ENCODE data around the gene RB1.

Gene RB1

DNA sequence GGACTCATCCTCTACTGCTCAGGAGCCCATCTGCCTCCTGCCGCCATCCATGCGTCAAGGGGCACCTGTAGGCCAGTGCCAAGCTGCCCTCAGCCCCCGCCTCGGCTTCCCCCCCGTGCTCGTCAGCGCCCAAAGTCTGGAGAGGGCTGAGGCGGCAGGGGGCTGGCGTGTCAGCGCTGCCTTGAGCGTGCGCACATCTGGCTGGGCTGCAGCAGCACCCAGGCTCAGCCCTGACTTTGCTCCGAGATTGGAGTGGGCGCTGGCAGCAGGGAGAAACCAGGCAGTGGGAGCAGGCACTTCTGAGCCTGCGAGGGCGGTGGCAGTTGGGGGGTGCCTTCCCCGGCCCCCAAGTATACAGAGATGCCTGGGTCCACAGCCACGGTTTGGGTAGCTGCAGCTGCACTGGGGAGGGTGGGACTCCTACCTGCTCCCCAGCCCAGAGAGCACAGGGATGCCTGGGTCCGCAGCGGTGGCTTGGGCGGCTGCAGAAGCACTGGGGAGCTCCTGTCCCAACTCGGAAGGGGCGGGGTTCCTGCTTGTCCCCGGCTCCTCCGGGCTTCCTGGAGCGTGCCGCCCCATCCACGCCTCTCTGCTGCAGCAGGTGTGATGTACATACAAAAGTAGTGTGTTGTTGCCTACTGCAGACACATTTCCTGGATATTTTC, 154.2 kb downstream of the RB1 start:
- DNase-seq = no peak

DNA sequence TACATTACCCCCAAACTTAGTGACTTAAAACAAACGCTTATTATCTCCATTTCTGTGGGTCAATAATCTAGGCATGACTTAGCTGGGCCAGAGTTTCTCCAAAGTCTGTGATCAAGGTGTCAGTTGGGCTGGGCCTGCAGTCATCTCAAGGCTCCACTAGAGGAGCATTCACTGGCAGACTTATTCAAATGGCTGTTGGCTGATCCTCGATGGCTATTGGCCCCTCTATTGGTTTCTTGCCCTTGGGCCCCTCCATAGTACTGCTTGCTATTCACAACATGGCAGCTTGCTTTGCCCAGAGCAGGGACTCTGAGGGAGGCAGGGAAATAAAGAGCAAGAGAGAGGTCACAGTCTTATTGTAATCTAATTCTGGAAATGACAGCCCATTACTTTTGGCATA, 171.7 kb downstream of the RB1 start:
- DNase-seq = no peak

DNA sequence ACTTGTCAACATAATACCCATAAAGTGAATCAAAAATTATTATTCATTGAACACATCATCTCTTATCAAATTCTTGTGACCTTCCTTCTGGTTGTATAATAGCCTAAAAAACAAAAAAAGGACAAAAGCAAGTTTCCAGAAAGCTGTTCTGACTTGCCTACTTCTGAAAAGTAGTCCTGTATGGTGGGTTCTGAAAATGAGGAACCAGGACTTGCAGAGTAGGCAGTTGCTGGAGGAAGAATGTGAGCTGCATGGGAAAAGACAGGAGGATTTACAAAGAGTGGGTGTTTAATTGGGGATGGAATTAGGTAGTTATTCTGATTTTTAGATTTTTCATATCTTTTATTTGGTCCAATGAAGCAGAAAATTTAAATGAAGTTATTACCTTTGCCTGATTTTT, 172.7 kb downstream of the RB1 start:
- DNase-seq = no peak

DNA sequence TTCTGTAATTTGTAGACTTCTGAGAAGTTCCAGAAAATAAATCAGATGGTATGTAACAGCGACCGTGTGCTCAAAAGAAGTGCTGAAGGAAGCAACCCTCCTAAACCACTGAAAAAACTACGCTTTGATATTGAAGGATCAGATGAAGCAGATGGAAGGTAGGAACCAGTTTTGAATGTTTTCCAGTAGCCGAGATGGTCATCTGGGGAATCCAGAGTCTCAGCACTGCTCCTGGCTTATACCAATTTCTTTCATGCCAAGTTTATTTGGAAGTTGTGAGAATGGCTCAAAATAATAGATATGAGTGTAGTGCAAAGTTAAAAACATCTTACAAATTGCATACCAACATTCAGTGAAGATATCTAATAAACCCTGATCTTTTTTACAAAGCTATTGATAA, 173.1 kb downstream of the RB1 start:
- no peak for DNase-seq

DNA sequence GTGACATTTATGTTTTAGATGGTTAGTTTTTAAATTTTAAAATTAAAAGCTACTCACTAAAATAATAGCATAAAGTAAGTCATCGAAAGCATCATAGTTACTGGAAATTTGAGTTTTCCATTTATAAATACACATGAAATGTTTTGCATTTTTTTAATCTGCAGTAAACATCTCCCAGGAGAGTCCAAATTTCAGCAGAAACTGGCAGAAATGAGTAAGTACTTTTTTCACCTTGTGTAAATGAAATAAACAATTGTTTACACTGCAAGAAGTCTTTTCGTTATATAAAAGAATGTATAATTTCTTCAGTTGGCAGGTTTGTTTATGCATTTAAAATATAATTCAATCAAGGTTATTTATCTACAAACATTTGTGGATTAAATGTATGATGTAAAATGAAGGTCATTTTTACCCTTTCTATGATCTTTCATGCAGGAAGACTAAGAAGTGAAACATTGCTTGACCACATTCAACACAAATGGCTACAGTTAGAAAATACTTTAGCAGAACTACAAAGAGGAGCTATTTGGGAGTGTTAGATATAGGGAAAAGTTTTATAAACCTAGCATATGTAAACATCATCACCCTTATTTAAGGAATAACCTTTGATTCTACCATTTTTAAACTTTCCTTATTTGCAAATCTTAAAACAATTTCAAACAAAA, 173.8 kb downstream of the RB1 start:
- no peak for DNase-seq

DNA sequence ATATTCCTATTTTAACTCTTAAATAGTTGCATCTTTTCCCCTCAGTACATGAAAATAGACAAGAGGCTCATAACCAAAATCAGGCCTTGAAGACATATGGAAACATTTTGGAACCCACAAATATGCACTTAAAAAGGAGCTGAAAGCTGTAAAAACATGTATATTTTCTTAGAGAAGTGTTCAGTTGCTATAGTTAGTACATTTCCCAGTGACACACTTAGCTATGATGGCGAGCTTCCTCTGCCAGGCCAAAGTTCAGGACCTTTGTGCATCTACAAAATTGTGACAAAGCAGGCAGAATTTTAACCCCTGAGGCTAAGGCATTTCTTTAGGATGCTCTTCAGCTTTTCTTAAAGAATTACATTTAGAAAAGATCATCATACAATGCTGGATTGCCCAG, 174.8 kb downstream of the RB1 start:
- no peak for DNase-seq

DNA sequence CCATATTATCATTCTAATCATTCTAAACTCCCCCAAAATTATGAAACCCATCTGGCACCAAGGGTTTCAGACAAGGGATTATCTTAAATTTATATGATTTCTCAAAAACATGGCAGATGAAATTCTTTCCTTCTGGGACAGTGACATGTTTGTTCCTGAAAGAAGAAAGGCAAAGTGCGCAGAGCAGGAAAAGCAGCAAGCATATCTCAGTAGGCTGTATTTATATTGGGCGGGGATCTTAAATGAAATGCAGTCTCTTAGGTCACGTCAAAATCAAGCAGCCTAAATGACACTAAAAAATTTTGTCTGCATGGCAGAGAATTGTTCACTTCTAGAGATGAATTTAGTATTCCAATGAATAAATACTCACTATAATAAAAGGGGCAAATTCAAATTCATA, 180.0 kb downstream of the RB1 start:
- no peak for DNase-seq

DNA sequence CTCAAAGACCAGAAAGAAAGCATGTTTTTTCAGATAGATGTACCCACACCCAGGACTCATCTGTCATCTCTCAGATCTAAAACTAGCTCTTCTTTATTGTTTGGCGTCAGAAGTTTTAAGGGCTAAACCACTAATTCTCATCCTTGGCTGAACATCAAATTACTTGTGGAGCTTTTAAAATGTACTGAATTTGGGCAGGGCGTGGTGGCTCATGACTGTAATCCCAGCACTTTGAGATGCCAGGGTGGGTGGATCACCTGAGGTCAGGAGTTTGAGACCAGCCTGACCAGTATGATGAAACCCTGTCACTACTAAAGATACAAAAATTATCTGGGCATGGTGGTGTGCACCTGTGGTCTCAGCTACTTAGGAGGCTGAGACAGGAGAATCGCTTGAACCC, 181.9 kb downstream of the RB1 start:
- DNase-seq = no peak

DNA sequence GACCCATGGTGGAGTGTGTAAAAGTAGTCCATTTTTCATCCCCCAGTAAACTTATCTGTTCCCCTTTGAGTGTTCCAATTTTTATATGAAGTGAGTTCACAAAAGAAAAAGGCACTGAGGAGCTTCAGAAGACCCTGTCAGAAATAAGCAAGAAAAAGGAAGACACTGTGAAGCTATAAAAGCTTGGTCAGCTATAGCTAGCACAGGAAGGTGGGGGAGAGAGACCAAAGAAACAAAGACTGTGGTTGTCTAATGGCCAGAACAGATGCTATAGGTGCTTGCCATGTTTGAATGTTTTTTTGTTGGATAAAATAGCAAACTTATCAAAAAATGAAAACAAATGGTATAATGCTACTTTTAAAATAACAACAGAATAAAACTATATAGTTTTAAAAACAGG, 182.8 kb downstream of the RB1 start:
- DNase-seq = no peak

DNA sequence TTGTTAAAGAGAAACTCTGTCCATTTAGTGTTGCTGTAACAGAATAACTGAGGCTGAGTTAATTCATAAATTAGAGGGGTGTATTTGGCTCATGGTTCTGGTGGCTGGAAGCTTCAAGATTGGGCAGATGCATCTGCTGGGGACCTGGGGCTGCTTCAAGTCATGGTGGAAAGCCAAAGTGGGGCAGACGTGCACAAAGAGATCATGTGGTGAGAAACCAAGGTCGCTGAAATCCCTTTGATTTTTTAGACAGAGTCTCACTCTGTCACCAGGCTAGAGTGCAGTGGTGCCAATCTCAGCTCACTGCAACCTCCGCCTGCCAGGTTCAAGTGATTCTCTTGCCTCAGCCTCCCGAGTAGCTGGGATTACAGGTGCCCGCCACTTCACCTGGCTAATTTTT, 183.3 kb downstream of the RB1 start:
- DNase-seq = no peak

DNA sequence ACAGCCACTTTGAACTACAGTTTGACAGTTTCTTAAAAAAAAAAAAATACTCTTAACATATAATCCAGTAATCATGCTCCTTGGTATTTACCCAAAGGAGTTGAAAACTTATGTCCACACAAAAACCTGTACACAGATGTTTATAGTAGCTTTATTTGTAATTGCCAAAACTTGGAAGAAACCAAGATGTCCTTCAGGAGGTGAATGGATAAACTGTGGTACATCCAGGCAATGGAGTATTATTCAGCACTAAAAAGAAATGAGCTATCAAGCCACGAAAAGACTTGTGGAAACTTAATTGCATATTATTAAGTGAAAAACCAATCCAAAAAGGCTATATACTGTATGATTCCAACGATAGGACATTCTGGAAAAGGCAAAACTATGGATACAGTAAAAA, 184.4 kb downstream of the RB1 start:
- DNase-seq = no peak

DNA sequence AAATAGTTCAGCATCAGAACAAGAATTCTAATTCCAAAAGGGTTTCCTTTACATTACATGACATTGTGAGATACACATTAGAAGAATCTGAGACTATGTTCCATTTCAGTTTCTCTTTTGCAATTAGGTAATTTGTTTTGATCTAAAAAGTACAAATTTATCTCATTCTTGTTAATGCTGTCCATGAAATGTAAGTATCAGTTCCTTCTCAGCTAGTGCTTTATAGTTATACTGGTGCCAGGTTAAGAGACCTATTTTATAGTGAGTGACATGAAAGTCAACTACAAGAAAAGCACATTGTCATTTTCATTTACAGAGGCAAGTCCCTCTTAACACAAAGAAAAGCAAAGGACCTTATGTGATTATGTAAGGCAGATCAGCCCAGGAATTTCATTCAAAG, 185.4 kb downstream of the RB1 start:
- DNase-seq = no peak

DNA sequence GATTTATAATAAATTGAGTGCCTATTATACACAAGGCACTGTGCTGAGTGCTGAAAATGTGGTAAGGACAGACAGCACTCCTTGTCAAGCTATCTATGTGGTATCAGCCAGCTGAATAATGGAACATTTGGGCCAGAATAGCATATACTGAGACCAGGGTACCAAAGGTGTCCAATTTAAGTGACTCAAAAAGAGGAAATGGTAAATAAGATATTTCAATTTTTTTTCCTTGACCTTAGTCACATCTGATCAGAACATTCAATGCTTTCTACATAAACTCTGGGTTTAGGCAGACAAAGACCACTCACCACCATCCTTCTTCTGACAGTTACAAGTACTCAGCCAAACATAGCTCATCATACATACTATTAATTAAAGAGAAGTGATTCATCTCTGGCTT, 186.1 kb downstream of the RB1 start:
- DNase-seq = no peak

DNA sequence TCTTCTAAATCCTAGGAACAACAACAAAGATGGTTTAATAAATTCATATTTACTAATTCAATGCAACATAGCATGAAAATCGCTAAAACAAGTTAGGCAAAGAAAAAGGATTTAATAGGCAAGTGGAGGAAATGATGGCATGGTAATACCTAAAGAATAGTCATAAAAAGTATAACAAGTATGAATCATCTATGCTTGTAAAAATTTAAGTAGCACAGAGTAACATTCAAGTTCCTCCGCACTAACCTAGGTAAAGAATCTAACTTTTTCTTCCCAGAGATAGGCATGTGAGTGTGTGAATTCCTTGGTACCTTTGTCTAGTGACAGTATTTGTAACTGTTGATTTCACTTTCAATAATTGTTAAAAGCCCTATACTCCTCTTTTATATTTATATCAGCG, 186.7 kb downstream of the RB1 start:
- DNase-seq = no peak

DNA sequence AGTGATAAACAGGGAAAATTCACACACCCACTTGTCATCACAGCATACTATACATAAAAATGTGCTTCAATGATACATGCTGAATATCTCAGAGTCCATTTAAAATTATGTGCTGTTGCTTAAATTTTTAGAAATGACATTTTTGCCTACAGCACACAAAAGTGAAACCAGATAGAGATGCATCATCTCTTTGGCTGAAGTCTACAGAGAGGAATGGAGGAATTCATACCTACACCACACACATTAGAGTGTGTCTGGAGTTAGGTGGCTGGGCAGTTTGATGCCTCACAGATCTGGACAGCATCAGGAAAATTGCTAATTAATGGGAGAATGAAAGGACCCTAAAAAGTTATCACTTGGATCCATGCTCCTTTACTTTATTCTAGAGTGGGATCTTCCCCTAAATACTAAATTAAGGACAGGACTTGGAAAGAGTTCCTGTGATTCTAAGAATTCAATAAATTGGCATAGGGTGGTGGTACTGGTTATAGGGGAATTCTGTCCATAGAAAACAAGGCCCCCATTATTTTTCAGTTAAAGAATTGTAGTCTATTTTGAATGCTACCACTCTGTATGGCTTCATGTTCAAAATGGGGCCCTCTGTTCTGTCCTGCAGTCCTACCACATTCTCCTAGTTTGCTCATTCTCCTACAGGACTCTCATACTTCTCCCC, 188.0 kb downstream of the RB1 start:
- no peak for DNase-seq

DNA sequence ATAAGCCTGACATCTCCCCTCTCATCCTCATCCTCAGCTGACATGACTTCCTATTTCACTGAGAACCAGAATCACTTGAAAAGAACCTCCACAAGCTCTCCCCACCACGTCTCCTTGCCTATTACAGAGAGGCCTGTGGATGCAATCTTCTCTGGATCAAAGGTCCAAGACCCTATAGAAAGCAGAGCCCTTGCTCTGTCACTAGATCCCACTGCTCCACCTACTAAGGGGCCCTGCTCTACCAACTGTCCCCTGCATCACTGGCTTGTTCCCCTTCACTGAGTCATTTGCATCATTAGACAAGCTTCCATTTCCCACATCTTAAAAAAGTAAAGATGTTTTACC, 188.5 kb downstream of the RB1 start:
- DNase-seq = peak in 1 of 2 experiments; percentile 35

DNA sequence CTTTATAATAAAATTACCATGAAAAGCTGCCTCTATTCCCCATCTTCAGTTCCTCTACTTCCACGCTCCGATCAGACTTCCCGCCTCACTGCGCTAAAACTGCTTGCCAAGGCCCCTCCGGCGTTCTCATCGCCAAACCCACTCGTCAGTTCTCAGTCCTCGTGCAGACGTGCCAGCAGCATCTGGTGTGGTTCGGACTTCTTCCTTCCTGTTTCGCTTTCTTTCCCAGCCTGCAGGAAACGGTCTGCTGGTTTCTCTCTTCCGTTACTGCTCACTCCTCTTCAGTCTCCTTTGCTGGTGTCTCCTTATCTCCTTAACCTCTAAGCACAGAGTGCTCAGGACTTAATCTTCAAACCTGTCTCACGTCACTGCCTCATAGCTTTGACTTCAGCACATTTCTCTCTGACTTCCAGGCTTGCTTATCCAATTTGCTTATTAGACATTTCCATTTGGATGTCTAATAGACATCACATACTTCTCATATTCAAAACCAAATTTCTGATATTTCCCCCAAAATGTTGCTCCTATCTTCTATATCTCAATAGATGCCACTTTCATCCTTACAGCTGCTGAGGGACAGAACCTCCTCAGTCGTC, 189.0 kb downstream of the RB1 start:
- DNase-seq = peak in 1 of 2 experiments; percentile 35

DNA sequence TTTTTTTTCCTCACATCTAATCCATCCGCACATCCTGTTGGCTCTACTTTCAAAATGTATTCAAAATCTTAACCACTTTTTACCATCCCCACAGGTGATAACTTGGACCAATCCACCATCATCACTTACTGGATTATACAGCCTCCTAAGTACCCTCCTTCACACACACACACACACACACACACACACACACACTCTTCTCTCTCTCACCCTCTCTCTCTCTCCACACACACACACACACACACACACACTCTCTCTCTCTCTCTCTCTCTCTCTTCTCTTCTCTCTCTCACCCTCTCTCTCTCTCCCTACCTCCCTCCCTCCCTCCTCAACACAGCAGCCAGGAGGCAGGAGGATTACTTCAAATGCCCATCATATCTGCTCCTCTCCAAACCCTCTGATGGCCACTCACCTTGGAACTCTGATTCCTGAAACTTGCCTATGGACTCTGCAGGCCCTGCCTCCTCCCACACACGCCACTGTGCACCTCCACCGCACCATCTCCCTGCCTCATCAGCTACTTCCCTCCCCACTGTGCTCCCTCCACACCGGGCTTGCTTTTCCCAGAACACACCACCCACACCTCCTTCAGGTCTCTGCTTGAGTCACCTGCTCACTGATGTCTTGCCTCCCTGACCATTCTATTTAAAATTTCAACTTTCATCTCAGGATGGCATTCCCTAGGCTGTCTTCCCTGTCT, 189.7 kb downstream of the RB1 start:
- no peak for DNase-seq

DNA sequence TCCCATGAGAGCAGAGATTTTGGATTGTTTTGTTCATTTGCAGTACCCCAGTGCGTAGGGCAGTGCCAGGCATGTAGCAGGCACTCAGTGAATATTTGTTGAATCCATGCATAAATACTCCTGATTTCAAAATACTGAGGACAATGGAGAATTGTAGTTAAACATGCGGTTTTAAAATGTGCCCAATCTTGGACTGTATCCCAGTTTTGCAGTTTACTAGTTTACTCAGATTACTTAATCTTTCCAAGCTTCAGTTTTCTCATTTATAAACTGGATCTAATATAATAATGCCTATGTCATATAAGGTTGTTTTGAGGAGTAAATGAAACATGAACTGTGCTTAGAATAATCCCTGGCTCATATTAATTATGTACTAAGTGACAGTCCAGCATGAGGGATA, 190.3 kb downstream of the RB1 start:
- no peak for DNase-seq

DNA sequence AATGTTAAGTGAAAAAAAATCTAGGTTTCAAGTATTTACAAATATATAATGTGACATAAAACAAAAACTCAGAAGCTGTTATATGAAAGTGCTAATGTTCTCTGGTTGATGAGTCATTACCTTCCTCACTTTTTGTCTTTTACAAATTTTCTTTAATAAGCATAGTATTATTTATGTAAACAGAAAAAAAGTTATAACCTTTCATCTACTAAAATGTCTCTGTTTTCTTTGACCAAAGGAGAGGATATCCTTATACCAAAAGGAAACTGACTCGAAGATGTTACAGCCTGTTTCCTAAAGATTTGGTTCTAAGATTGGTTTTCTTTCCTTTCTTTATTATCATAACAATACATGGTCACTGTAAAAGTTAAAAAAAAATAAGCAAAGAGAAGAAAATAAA, 191.3 kb downstream of the RB1 start:
- no peak for DNase-seq

DNA sequence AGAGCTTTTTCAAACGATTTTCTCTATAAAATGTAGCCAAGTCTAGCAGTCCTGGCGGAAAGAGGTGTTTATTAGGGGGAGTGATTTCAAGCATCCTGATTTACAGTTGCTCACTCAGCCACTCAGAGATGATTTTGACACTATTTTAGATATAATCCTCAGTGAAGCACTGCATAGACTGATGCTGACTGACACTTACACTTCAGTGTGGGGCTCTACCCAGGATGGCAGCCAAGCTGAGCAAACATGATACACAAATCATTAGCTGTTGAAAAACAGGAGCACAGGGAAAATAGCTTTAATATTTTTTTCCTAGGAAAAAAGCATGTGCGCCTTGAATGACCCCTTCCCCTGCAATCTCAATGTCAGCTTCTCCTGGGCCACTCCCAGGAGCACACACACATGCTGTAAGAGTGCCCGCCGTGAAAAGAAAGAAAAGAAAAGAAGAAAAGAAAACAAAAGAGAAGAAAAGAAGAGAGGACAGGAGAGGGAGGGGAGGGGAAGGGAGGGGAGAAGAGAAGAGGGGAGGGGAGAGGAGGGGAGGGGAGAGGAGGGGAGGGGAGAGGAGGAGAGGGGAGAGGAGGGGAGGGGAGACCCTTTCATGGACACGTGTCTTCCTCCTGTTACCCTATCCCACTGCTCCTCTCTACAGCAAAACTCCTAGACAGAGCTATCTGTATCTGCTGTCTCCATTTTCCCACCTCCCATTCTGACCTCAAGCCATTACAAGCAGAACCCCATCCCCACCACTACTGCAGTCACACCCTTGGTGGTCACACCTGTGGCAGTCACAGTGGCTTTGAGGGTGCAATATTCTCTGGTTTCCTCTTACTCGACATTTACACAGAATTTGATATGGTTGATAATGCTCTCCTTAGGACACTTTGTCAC, 193.0 kb downstream of the RB1 start:
- no peak for DNase-seq

DNA sequence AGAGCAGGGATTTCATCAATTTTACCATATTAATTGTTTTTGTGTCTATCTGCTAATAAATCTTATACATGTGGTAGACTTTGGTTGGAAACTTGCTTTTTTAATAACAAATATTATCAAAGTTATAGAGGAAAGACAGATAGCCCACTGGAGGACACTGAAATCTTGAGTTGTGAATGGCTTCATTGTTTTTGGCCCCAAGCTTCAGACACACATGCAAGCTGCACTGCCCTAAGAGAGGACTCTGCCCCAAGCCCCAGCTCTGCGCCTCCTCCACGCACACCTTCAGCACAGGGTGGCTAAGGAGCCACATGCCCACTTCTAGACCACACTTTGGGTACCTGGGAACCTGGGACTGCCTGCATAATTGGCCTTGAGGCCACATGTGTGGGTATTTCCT, 194.1 kb downstream of the RB1 start:
- no peak for DNase-seq

All from NCI-H526 (cell line).